RCC 7860 (cell line): ENCODE measurements around the gene KNDC1.

Experiments used
- DNase-seq: peaks from one replicate; pipeline ENCODE4 v3.0.0-alpha.2; 2015; ENCODE audit warnings: low spot score
- FAIRE-seq: peaks from 2 replicates; lab custom pipeline; 2012; peaks lifted over from hg19 to GRCh38; lab: Jason Lieb, UNC

Gene KNDC1

GRCh38 chr10:133271521-133272300 is 111.7 kb downstream of the KNDC1 start:
- FAIRE-seq (no peak), DNase-seq (no peak)

GRCh38 chr10:133272301-133272963 is 112.4 kb downstream of the KNDC1 start:
- no peak for FAIRE-seq

GRCh38 chr10:133272964-133273420 is 113.0 kb downstream of the KNDC1 start:
- DNase-seq = no peak
- FAIRE-seq = no peak

More at GRCh38 chr10:133272301-133272963, 112.4 kb downstream of the KNDC1 start:
- DNase-seq = no peak

- FAIRE-seq = no peak
- DNase-seq = no peak
These were observed 113.6 kb downstream of the KNDC1 start for GRCh38 chr10:133273534-133274143.

- no peak for DNase-seq
- no peak for FAIRE-seq
These were observed 115.0 kb downstream of the KNDC1 start for GRCh38 chr10:133274751-133275683.

- FAIRE-seq = no peak
These were observed 115.7 kb downstream of the KNDC1 start for GRCh38 chr10:133275684-133276092.

More at GRCh38 chr10:133275684-133276092, 115.7 kb downstream of the KNDC1 start:
- DNase-seq = no peak
